Testis (tissue), 2 donors: ENCODE results near the gene OPCML.

Experiments used
- POLR2A ChIP-seq: fragments of 450-650 bp; IDR thresholded peaks from one replicate; pipeline ENCODE4 v1.6.1; 2017; ENCODE audit warnings: antibody characterized with exemption, mild to moderate bottlenecking, moderate library complexity
- TF ChIP-seq, protein P1 (sequence below), 3 experiments: fragments of 450-650 bp in 2 of 3; fragments of 200-600 bp in 1 of 3; sonication (generic) in 1 of 3; IDR thresholded peaks; one replicate each; pipeline ENCODE4 v1.5.1; 2016 to 2019; ENCODE audit warnings: antibody characterized with exemption in 3 of 3, mild to moderate bottlenecking in 2 of 3, moderate library complexity in 1 of 3

GRCh38 chr11:133503236-133503635 is 29.1 kb downstream of the OPCML start:
- TF ChIP-seq, protein P1, sequence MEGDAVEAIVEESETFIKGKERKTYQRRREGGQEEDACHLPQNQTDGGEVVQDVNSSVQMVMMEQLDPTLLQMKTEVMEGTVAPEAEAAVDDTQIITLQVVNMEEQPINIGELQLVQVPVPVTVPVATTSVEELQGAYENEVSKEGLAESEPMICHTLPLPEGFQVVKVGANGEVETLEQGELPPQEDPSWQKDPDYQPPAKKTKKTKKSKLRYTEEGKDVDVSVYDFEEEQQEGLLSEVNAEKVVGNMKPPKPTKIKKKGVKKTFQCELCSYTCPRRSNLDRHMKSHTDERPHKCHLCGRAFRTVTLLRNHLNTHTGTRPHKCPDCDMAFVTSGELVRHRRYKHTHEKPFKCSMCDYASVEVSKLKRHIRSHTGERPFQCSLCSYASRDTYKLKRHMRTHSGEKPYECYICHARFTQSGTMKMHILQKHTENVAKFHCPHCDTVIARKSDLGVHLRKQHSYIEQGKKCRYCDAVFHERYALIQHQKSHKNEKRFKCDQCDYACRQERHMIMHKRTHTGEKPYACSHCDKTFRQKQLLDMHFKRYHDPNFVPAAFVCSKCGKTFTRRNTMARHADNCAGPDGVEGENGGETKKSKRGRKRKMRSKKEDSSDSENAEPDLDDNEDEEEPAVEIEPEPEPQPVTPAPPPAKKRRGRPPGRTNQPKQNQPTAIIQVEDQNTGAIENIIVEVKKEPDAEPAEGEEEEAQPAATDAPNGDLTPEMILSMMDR (IDR thresholded peaks at IDR 0.05): no peak
- TF ChIP-seq POLR2A: no peak
